ENCODE measurements around the gene IL17RB.

IL17RB gene

DNA sequence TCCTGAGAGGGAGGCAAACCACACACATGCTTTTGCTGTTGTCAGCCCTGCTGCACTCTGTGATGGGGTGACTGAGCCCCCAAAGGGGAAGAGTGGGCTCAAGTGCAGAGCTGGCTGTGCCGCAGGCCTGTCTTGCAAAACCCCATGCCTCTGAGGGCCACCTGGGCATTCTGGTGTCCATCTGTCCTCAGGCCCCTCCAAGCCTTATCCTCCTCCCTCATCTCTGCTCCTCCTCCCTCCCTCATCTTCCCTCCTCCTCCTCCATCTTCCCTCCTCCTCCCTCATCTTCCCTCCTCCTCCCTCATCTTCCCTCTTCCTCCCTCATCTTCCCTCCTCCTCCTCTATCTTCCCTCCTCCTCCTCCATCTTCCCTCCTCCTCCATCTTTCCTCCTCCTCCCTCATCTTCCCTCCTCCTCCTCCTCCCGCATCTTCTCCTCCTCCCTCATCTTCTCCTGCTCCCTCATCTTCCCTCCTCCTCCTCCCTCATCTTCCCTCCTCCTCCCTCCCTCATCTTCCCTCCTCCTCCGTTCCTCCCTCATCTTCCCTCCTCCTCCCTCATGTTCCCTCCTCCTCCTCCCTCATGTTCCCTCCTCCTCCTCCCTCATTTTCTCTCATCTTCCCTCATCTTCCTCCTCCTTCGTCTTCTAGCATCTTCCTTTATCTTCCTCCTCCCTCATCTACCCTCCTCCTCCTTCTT is 40.8 kb upstream of the IL17RB start:
- H3K27ac ChIP-seq (ENCODE audit: low read length) = no peak overlapping the region

GRCh38 chr3:53806182-53807116 is 39.9 kb upstream of the IL17RB start:
- Histone ChIP-seq H3K27ac (ENCODE audit: low read length) (no peak overlapping the region), H3K4me3 (ENCODE audit: low read length) (no peak overlapping the region), H3K4me1 (ENCODE audit: control insufficient read depth, low read depth, low read length) (no peaks in the 10 kb centered on the region)

More for the DNA sequence above, 40.8 kb upstream of the IL17RB start:
- no peaks in the 10 kb centered on the region for H3K4me1 ChIP-seq (ENCODE audit: control insufficient read depth, low read depth, low read length)
- no peak overlapping the region for H3K9ac ChIP-seq (ENCODE audit: low read length)
- H3K4me3 ChIP-seq (ENCODE audit: low read length) = no peak overlapping the region
- H3K36me3 ChIP-seq (ENCODE audit: control insufficient read depth, low read depth, low read length) = no peaks in the 10 kb centered on the region
- no peaks in the 10 kb centered on the region for H3K9me3 ChIP-seq (ENCODE audit: control insufficient read depth, low read depth, low read length)
- H3K27me3 ChIP-seq (ENCODE audit: control insufficient read depth, insufficient read depth, low read length) = no peaks in the 10 kb centered on the region

DNA sequence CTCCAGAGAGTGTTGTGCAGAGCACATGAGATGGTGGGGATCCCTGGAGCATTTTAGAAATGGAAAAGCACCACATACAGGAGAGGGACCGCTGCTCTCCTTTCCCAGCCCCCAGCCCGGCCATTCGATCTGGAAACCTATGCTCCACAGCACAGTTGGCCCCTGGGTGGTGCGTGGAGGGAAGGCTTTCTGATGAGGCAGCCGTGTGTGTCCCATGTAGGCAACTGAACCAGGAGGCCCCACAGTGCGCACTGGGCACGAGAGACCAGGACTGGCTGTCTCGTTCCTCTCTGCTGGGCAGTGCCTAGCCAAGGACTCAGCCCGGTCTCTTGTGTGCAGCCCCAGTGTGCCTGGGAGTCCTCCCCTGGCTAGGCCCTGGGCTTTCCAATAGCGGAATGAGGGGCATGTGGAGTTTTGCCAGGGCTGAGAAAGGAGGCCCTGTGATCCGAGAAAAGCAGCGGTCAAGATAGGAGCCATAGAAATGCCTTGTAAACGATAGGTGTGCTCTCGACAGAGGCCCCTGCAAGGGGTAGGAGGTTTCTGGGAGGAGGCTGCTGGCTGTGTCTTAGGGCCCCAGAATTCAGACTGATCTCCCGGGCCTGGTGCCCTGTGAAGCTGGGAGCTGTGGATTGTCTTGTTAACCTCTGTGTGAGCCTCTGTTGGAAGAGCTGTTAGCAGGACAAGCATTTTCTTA is 39.1 kb upstream of the IL17RB start:
- Histone ChIP-seq H3K9me3 (ENCODE audit: control insufficient read depth, low read depth, low read length) (no peaks in the 10 kb centered on the region), H3K36me3 (ENCODE audit: control insufficient read depth, low read depth, low read length) (no peaks in the 10 kb centered on the region), H3K4me1 (ENCODE audit: control insufficient read depth, low read depth, low read length) (no peaks in the 10 kb centered on the region), H3K9ac (ENCODE audit: low read length) (no peak overlapping the region), H3K27ac (ENCODE audit: low read length) (no peak overlapping the region), H3K27me3 (ENCODE audit: control insufficient read depth, insufficient read depth, low read length) (no peaks in the 10 kb centered on the region), H3K4me3 (ENCODE audit: low read length) (no peak overlapping the region)

More at GRCh38 chr3:53806182-53807116, 39.9 kb upstream of the IL17RB start:
- Histone ChIP-seq H3K9me3 (ENCODE audit: control insufficient read depth, low read depth, low read length) (no peaks in the 10 kb centered on the region), H3K9ac (ENCODE audit: low read length) (no peak overlapping the region), H3K36me3 (ENCODE audit: control insufficient read depth, low read depth, low read length) (no peaks in the 10 kb centered on the region), H3K27me3 (ENCODE audit: control insufficient read depth, insufficient read depth, low read length) (no peaks in the 10 kb centered on the region)

GRCh38 chr3:53808496-53808895 is 37.9 kb upstream of the IL17RB start:
- Histone ChIP-seq H3K9me3 (ENCODE audit: control insufficient read depth, low read depth, low read length) (no peaks in the 10 kb centered on the region), H3K36me3 (ENCODE audit: control insufficient read depth, low read depth, low read length) (no peaks in the 10 kb centered on the region), H3K4me3 (ENCODE audit: low read length) (no peak overlapping the region), H3K9ac (ENCODE audit: low read length) (no peak overlapping the region), H3K27ac (ENCODE audit: low read length) (no peak overlapping the region), H3K4me1 (ENCODE audit: control insufficient read depth, low read depth, low read length) (no peaks in the 10 kb centered on the region), H3K27me3 (ENCODE audit: control insufficient read depth, insufficient read depth, low read length) (no peaks in the 10 kb centered on the region)

- no peak overlapping the region for H3K9ac ChIP-seq (ENCODE audit: low read length)
- no peaks in the 10 kb centered on the region for H3K9me3 ChIP-seq (ENCODE audit: control insufficient read depth, low read depth, low read length)
- H3K4me1 ChIP-seq (ENCODE audit: control insufficient read depth, low read depth, low read length) = no peaks in the 10 kb centered on the region
- no peak overlapping the region for H3K4me3 ChIP-seq (ENCODE audit: low read length)
- H3K27me3 ChIP-seq (ENCODE audit: control insufficient read depth, insufficient read depth, low read length) = no peaks in the 10 kb centered on the region
- no peaks in the 10 kb centered on the region for H3K36me3 ChIP-seq (ENCODE audit: control insufficient read depth, low read depth, low read length)
- H3K27ac ChIP-seq (ENCODE audit: low read length) = no peak overlapping the region
Observed at GRCh38 chr3:53809267-53809666, 37.1 kb upstream of the IL17RB start.

DNA sequence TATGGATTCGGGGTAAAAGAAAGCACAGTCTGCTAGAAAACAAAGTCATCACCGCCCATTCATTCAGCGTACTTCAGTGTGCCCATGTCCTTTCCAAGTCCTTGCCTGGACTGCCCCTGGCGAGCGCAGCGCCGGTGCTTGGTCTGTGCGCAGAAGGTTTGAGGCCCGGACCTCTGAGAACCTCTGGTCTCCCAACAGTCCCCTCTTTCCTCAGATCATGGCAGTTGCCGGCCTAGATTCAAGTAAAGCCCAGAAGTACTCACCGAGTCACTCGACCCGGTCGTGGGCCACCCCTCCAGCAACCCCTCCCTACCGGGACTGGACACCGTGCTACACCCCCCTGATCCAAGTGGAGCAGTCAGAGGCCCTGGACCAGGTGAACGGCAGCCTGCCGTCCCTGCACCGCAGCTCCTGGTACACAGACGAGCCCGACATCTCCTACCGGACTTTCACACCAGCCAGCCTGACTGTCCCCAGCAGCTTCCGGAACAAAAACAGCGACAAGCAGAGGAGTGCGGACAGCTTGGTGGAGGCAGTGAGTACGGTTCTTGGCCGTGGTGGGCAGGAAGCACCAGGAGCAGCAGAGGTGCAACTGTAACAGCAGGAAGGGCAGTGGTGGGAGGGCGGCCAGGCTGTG is 36.5 kb upstream of the IL17RB start:
- Histone ChIP-seq H3K4me3 (ENCODE audit: low read length) (no peak overlapping the region), H3K9me3 (ENCODE audit: control insufficient read depth, low read depth, low read length) (no peaks in the 10 kb centered on the region), H3K27me3 (ENCODE audit: control insufficient read depth, insufficient read depth, low read length) (no peaks in the 10 kb centered on the region), H3K9ac (ENCODE audit: low read length) (no peak overlapping the region), H3K27ac (ENCODE audit: low read length) (no peak overlapping the region), H3K4me1 (ENCODE audit: control insufficient read depth, low read depth, low read length) (no peaks in the 10 kb centered on the region), H3K36me3 (ENCODE audit: control insufficient read depth, low read depth, low read length) (no peaks in the 10 kb centered on the region)

GRCh38 chr3:53811143-53811927 is 35.0 kb upstream of the IL17RB start:
- Histone ChIP-seq H3K27me3 (ENCODE audit: control insufficient read depth, insufficient read depth, low read length) (no peaks in the 10 kb centered on the region), H3K9me3 (ENCODE audit: control insufficient read depth, low read depth, low read length) (no peaks in the 10 kb centered on the region), H3K36me3 (ENCODE audit: control insufficient read depth, low read depth, low read length) (no peaks in the 10 kb centered on the region), H3K9ac (ENCODE audit: low read length) (no peak overlapping the region), H3K4me1 (ENCODE audit: control insufficient read depth, low read depth, low read length) (no peaks in the 10 kb centered on the region), H3K4me3 (ENCODE audit: low read length) (no peak overlapping the region), H3K27ac (ENCODE audit: low read length) (no peak overlapping the region)

GRCh38 chr3:53812434-53812833 is 33.9 kb upstream of the IL17RB start:
- H3K4me3 ChIP-seq (ENCODE audit: low read length) = no peak overlapping the region
- H3K27ac ChIP-seq (ENCODE audit: low read length) = no peak overlapping the region
- peaks cover 3% of the 10 kb centered on the region for H3K36me3 ChIP-seq (ENCODE audit: control insufficient read depth, low read depth, low read length)
- no peaks in the 10 kb centered on the region for H3K27me3 ChIP-seq (ENCODE audit: control insufficient read depth, insufficient read depth, low read length)
- no peaks in the 10 kb centered on the region for H3K4me1 ChIP-seq (ENCODE audit: control insufficient read depth, low read depth, low read length)
- no peak overlapping the region for H3K9ac ChIP-seq (ENCODE audit: low read length)
- H3K9me3 ChIP-seq (ENCODE audit: control insufficient read depth, low read depth, low read length) = no peaks in the 10 kb centered on the region

GRCh38 chr3:53813229-53813628 is 33.1 kb upstream of the IL17RB start:
- Histone ChIP-seq H3K9ac (ENCODE audit: low read length) (no peak overlapping the region), H3K4me3 (ENCODE audit: low read length) (no peak overlapping the region)

DNA sequence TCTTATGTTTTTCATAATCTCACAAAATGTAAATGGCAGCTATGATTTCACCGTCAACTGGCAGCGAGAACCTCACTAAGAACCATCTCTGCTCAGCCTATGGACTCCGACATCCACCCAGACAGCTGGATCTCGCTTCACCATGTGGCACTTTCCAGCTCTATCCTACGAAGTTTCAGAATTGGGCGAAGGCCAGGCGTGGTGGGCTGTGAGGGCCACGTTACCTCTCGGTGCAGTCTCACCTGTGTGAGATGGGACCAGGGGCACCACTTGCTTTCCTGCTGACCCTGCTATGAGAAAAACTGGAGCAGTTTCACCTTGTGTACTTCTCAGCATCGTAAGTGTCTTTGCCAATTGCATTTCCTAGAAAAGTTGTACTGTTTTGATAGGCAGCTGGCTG is 32.5 kb upstream of the IL17RB start:
- H3K36me3 ChIP-seq (ENCODE audit: control insufficient read depth, low read depth, low read length) = peaks cover 10% of the 10 kb centered on the region
- H3K4me3 ChIP-seq (ENCODE audit: low read length) = no peak overlapping the region
- no peak overlapping the region for H3K27ac ChIP-seq (ENCODE audit: low read length)
- no peaks in the 10 kb centered on the region for H3K27me3 ChIP-seq (ENCODE audit: control insufficient read depth, insufficient read depth, low read length)
- H3K4me1 ChIP-seq (ENCODE audit: control insufficient read depth, low read depth, low read length) = no peaks in the 10 kb centered on the region
- no peaks in the 10 kb centered on the region for H3K9me3 ChIP-seq (ENCODE audit: control insufficient read depth, low read depth, low read length)
- H3K9ac ChIP-seq (ENCODE audit: low read length) = no peak overlapping the region

More at GRCh38 chr3:53813229-53813628, 33.1 kb upstream of the IL17RB start:
- H3K27me3 ChIP-seq (ENCODE audit: control insufficient read depth, insufficient read depth, low read length) = no peaks in the 10 kb centered on the region
- H3K4me1 ChIP-seq (ENCODE audit: control insufficient read depth, low read depth, low read length) = no peaks in the 10 kb centered on the region
- no peak overlapping the region for H3K27ac ChIP-seq (ENCODE audit: low read length)
- H3K36me3 ChIP-seq (ENCODE audit: control insufficient read depth, low read depth, low read length) = peaks cover 5% of the 10 kb centered on the region
- no peaks in the 10 kb centered on the region for H3K9me3 ChIP-seq (ENCODE audit: control insufficient read depth, low read depth, low read length)
